Ovary (tissue), 9 donors: ENCODE data around the gene CCNJ. TPM values are rescaled to one million over a fixed set of nuclear protein-coding genes. Genes with fewer than 3 reads are reported as not detected.

Experiments used
- DNase-seq, 5 donors: peaks; one replicate each; pipeline ENCODE4 v3.0.0-alpha.2; 2019 to 2020
- H3K27ac ChIP-seq, 2 donors: fragments of 200-600 bp; one replicate each; pipeline versions ENCODE4 v1.5.1 to v1.8.0; 2019 to 2022
- H3K27me3 ChIP-seq: fragments of 200-600 bp; one replicate; pipeline ENCODE4 v1.8.0; 2022
- H3K36me3 ChIP-seq: fragments of 200-600 bp; sonication (generic); one replicate; pipeline ENCODE4 v1.5.1; 2019
- H3K4me1 ChIP-seq: one replicate; pipeline ENCODE4 v1.8.1; 2013; ENCODE audit warnings: mild to moderate bottlenecking, moderate library complexity; ENCODE audit not compliant: insufficient read depth
- H3K4me3 ChIP-seq: fragments of 200-600 bp; sonication (generic); one replicate; pipeline ENCODE4 v1.5.1; 2017
- H3K9me3 ChIP-seq, 2 donors: fragments of 200-600 bp in 1 of 2; sonication (generic) in 1 of 2; one replicate each; pipeline versions ENCODE4 v1.5.1 to v1.8.1; 2013 to 2019; ENCODE audit warnings: mild to moderate bottlenecking in 1 of 2, moderate library complexity in 1 of 2
- EP300 ChIP-seq: sonication (generic); formaldehyde crosslinking; IDR thresholded peaks from one replicate; pipeline ENCODE4 v1.6.1; 2017; ENCODE audit warnings: antibody characterized with exemption
- POLR2A ChIP-seq: fragments of 450-650 bp; IDR thresholded peaks from one replicate; pipeline ENCODE4 v1.6.1; 2017; ENCODE audit warnings: antibody characterized with exemption, mild to moderate bottlenecking, moderate library complexity
- WGBS, 3 donors: extraction: QIAGEN DNeasy Blood & Tissue Kit in 1 of 3; methylation state at CpG; one replicate each; pipeline versions ENCODE4 v1.1.5 to v1.1.7; 2013 to 2017; 5-methylcytosine and 5-hydroxymethylcytosine counted together
- intact Hi-C, 4 donors: fragments of 100-400 bp; cut with DNase I; formaldehyde crosslinking; loops; one replicate each; pipeline versions ENCODE4 v1.11.0 to v1.15.1; 2022 to 2023
- microRNA-seq, 3 donors: library from miRNA; unstranded; fragments of <30 nt; microRNA quantifications; one replicate each; pipeline versions ENCODE4 to v1.2.0, GENCODE V29; 2019 to 2020
- polyA plus RNA-seq, 2 donors: library from polyadenylated mRNA; stranded (reverse); fragments of 200-250 nt in 1 of 2; fragments of 350-450 nt in 1 of 2; fragmentation: Illumina TruSeq in 1 of 2; extraction: RNeasy Lipid Tissue Mini Kit (QIAGEN cat#74804) in 1 of 2; gene quantifications; one replicate each; pipeline ENCODE4 v1.2.3, GENCODE V29; 2013 to 2014
- small RNA-seq: library from RNA; depleted of rRNA; stranded (forward); fragments of <200 nt; gene quantifications from one replicate; pipeline ENCODE3, GENCODE V24; 2016
- total RNA-seq, 7 donors: library from RNA; depleted of rRNA in 2 of 7; stranded (reverse); fragments of >200 nt in 2 of 7; fragmentation: NEBNext Ultra II Directional in 3 of 7; extraction: Animal tissue kit (Norgen Biotek cat#: 25700) in 3 of 7; gene quantifications; one replicate each; pipeline versions ENCODE4 v1.1.0 to v1.2.4, GENCODE V29; 2016 to 2023
- TF ChIP-seq, protein P1 (sequence below), 3 donors: fragments of 450-650 bp in 2 of 3; fragments of 200-600 bp in 1 of 3; IDR thresholded peaks; one replicate each; pipeline versions ENCODE4 v1.5.1 to v1.8.0; 2016 to 2022; ENCODE audit warnings: antibody characterized with exemption in 3 of 3, mild to moderate bottlenecking in 1 of 3
- donor health status: DM: no; HTN: no; CAD: no; lungs with moderate emphysema.
- donor health status: DM: no; HTN: no; CAD: no.
- donor health status: Bipolar disorder and iron deficiency.
- donor health status: DM: yes; HTN: yes; CAD: no.
- donor health status: DM: no; HTN: no; CAD: no.
- donor health status: DM: yes; HTN: yes; CAD: no.

CCNJ gene
- total and polyA plus RNA-seq, 9 donors: 3.1 to 7.2 (median 5.2) TPM

DNA sequence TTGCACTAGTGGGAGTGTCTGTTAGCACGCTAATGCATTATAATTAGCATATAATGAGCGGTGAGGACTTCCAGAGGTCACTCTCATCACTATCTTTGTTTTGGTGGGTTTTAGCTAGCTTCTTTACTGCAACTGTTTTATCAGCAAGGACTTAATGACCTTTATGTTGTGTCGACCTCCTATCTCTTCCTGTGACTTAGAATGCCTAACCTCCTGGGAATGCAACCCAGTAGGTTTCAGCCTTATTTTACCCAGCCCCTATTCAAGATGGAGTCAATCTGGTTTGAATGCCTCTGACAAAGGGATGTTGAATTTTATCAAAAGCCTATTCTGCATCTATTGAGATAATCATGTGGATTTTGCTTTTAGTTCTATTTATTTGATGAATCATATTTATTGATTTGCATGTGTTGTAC lies 64.2 kb downstream of the CCNJ start:
- no peaks in the 10 kb centered on the region for H3K27me3 ChIP-seq
- TF ChIP-seq POLR2A (no peak), EP300 (no peak)
- TF ChIP-seq, protein P1, sequence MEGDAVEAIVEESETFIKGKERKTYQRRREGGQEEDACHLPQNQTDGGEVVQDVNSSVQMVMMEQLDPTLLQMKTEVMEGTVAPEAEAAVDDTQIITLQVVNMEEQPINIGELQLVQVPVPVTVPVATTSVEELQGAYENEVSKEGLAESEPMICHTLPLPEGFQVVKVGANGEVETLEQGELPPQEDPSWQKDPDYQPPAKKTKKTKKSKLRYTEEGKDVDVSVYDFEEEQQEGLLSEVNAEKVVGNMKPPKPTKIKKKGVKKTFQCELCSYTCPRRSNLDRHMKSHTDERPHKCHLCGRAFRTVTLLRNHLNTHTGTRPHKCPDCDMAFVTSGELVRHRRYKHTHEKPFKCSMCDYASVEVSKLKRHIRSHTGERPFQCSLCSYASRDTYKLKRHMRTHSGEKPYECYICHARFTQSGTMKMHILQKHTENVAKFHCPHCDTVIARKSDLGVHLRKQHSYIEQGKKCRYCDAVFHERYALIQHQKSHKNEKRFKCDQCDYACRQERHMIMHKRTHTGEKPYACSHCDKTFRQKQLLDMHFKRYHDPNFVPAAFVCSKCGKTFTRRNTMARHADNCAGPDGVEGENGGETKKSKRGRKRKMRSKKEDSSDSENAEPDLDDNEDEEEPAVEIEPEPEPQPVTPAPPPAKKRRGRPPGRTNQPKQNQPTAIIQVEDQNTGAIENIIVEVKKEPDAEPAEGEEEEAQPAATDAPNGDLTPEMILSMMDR (IDR thresholded peaks at IDR 0.05): no peak
- intact Hi-C loops: no loop called here
- no peaks in the 10 kb centered on the region for H3K4me1 ChIP-seq
- no peak overlapping the region for H3K4me3 ChIP-seq
- DNase-seq: no peak
- WGBS, 3 donors: 29 to 48% (median 35%) methylated on average over 3 of the region's 3 CpGs
- no peaks in the 10 kb centered on the region for H3K9me3 ChIP-seq
- no peaks in the 10 kb centered on the region for H3K36me3 ChIP-seq
- H3K27ac ChIP-seq: no peak overlapping the region

Small RNAs within 50 kb of the gene (microRNA-seq; reads per million reads assigned to microRNA genes)
- 15.0 to 26.9 (median 20.4) reads per million in 3 donors for gene MIR3157

Small RNAs within 50 kb of the gene (small RNA-seq; reads per million reads assigned to genes)
- gene MIR3157: not detected

Other genes starting within 250 kb of the CCNJ start
- gene CC2D2B, start 135.6 kb upstream of the CCNJ start, total RNA-seq: 1 to 10 TPM in 3 of 7 donors, under 1 TPM in 4; 0.43 to 1.8 (median 0.92) TPM
- 1 to 10 TPM in 1 of 2 donors, under 1 TPM in 1; 0.35 to 1.9 TPM for gene CC2D2B, start 135.6 kb upstream of the CCNJ start, polyA plus RNA-seq
- 10 to 100 TPM; 14.2 to 31.7 (median 17.5) TPM for gene ZNF518A, start 86.7 kb downstream of the CCNJ start, total RNA-seq
- gene ZNF518A, start 86.7 kb downstream of the CCNJ start, polyA plus RNA-seq: 10 to 100 TPM in 1 of 2 donors, 1 to 10 TPM in 1; 4.5 to 10.5 TPM
- gene BLNK, start 228.0 kb downstream of the CCNJ start, total RNA-seq: 1 to 10 TPM; 1.2 to 4.3 (median 2.2) TPM
- gene BLNK, start 228.0 kb downstream of the CCNJ start, polyA plus RNA-seq: 1 to 10 TPM in 1 of 2 donors, under 1 TPM in 1; 0.65 to 6.0 TPM